IPS-NIHi7 (cell line): ENCODE data around the gene SORCS3.
A peak's percentile ranks its signal among the peaks of the same experiment; 100 is the strongest.

Experiments used
- DNase-seq: peaks from one replicate; pipeline ENCODE4 v3.0.0; 2012; ENCODE audit warnings: mixed read lengths; ENCODE audit errors: extremely low spot score

Gene SORCS3

GRCh38 chr10:104910712-104911111, 269.6 kb downstream of the SORCS3 start:
- DNase-seq: no peak

- DNase-seq: no peak
Observed at GRCh38 chr10:104913390-104913789, 272.3 kb downstream of the SORCS3 start.

GRCh38 chr10:104920476-104920875, 279.4 kb downstream of the SORCS3 start:
- no peak for DNase-seq

- no peak for DNase-seq
Observed at GRCh38 chr10:104921763-104922162, 280.7 kb downstream of the SORCS3 start.

GRCh38 chr10:104922810-104923209, 281.7 kb downstream of the SORCS3 start:
- DNase-seq: no peak

- DNase-seq: no peak
Observed at GRCh38 chr10:104923501-104923900, 282.4 kb downstream of the SORCS3 start.

- no peak for DNase-seq
Observed at GRCh38 chr10:104924101-104924795, 283.2 kb downstream of the SORCS3 start.

- peak; percentile 52 for DNase-seq
Observed at GRCh38 chr10:104925232-104925851, 284.3 kb downstream of the SORCS3 start.

GRCh38 chr10:104928734-104929133, 287.6 kb downstream of the SORCS3 start:
- no peak for DNase-seq

GRCh38 chr10:104931612-104932134, 290.6 kb downstream of the SORCS3 start:
- no peak for DNase-seq

- DNase-seq: no peak
Observed at GRCh38 chr10:104935656-104936055, 294.6 kb downstream of the SORCS3 start.

GRCh38 chr10:104937567-104937966, 296.5 kb downstream of the SORCS3 start:
- DNase-seq: no peak

GRCh38 chr10:104938031-104938430, 296.9 kb downstream of the SORCS3 start:
- no peak for DNase-seq

- no peak for DNase-seq
Observed at GRCh38 chr10:104941662-104942061, 300.6 kb downstream of the SORCS3 start.

GRCh38 chr10:104947314-104947713, 306.2 kb downstream of the SORCS3 start:
- DNase-seq: no peak

- no peak for DNase-seq
Observed at GRCh38 chr10:104957178-104957841, 316.2 kb downstream of the SORCS3 start.

- DNase-seq: no peak
Observed at GRCh38 chr10:104966563-104967297, 325.6 kb downstream of the SORCS3 start.

GRCh38 chr10:104980368-104980767, 339.3 kb downstream of the SORCS3 start:
- no peak for DNase-seq

GRCh38 chr10:104981995-104982394, 340.9 kb downstream of the SORCS3 start:
- DNase-seq: no peak

- no peak for DNase-seq
Observed at GRCh38 chr10:104988686-104989085, 347.6 kb downstream of the SORCS3 start.

GRCh38 chr10:104989880-104990279, 348.8 kb downstream of the SORCS3 start:
- peak; percentile 16 for DNase-seq

GRCh38 chr10:104993085-104993484, 352.0 kb downstream of the SORCS3 start:
- DNase-seq: no peak
